ENCODE results near the gene PLEKHA8.
A peak's percentile ranks its signal among the peaks of the same experiment; 100 is the strongest.
"Not testable (repeated sequence)": the region's sequence is repeated elsewhere in the genome, so short reads cannot be mapped to it uniquely, and the experiment has no call there.

PLEKHA8 gene

DNA sequence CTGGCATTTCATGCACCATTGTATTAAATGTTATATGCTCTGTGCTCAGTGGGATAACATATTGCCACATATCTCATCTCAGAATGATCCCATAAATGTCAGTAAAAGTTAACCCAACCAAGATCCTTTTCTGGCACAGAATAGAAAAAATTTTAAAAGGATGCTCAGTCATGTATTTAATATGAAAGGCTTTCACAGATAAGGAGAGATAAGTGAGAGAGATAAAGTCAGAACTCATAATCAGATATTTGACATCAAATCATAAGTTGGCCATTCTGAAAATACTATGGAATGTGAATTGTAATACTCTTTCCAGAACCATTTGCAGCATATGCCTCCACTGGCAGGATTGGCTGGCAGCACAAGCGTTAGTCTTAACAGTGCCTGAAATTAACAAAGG lies 38.5 kb downstream of the PLEKHA8 start:
- DNase-seq (ENCODE audit: low spot score) = no peak

DNA sequence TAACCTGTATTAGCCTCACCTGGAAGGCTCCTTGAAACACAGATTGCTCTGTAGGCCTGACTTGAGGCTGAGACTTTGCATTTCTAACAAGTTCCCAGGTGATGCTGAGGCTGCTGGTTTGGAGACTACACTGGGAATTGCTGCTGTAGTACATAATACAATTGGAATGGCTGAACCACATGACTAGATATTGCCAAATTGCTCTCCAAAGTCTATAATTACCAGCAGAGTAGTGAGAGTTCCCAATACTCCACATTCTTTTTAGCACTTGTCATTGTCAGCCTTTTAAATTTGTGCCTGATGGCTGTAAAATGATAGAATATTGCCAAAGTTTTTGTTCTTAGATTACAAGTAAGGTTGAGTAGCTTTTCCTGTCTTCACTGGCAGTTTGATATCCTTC lies 39.9 kb downstream of the PLEKHA8 start:
- no peak for DNase-seq (ENCODE audit: low spot score)

GRCh38 chr7:30069096-30069867 lies 41.1 kb downstream of the PLEKHA8 start:
- no peak for DNase-seq (ENCODE audit: low spot score)

- DNase-seq (ENCODE audit: low spot score) = no peak
These were observed 41.8 kb downstream of the PLEKHA8 start for GRCh38 chr7:30070052-30070451.

DNA sequence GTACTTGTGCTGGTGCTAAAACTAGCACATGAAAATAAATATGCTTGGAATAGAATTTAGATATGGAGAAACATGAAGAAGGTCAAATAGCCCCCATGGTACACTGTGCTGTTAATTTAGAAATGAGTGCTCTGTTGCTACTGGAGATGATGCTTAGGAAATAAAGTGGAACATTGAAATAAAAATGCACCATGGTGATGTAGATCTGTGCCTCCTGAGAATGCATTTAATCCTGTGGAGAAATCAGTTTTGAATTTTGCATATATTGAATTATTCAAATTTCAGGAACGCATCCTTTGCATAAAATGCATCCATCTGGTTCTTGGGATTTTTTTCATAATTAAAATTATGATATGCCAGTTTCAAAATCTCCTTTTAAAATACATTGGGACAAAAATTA lies 44.5 kb downstream of the PLEKHA8 start:
- DNase-seq (ENCODE audit: low spot score) = no peak

DNA sequence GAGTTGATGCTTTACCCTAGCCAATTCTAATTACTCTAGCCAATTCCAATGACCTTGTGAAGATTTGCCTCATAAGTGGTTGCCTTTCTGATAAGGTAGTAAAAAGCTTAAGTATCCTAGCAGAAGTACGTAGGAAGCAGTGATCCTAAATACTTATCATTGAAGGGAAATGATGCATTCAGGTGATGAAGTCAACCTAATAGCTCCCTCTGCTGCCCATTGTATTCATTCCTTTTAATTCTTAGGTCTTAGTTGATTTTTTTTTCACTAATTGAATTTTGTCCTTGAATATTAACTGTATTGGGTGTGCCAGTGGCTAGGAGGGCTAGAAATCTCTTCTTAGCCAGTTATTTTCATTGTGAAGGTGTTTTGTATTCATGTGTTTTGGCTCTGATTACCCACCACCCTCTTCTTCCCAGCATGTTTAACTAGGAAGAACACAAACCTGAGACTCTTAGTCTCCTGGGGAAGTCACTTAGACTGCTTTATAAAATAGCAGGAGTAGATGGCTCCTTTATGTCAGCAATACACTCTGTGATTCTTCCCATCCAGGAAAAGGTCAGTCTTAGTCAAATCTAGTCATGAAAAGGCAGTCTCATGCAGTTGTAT lies 46.3 kb downstream of the PLEKHA8 start:
- peak; percentile 43 for DNase-seq (ENCODE audit: low spot score)

- DNase-seq (ENCODE audit: low spot score) = no peak
These were observed 48.2 kb downstream of the PLEKHA8 start for GRCh38 chr7:30076411-30076810.

DNA sequence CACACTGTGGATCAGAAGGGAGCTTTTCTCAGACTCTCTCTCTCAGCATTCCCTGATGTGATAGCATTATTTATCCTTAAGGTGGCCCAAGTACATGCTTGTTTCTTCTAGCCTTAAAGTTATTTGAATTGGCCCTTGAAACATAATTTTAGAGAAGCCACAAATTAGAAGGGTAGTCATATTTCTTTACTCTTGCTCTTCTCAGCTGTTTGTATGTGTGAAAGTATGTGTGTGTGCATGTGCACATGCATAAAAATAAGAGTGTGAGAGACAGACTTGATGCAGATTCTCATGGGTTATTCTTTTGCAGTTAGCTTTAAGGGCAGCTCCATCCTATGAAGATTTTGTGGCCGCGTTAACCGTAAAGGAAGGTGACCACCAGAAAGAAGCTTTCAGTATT lies 50.1 kb downstream of the PLEKHA8 start:
- no peak for DNase-seq (ENCODE audit: low spot score)

DNA sequence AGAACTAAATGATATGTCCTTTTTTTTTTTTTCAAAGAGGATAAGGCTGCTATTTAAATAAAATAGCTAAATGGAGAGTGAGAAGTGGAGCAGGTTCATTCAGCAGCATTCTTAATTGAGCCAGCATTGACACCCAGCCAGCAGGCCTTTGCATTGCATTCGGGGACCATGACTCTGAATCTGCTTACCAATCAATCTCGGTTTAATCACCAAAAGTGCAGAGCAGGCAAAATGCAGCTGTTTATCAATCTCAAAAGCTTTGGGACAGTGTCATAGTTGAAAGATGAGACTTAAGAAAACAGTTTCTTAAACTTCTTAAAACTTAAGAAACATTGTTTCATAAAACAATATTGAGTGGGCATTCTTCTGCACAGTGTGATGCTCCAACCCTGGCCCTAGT lies 51.7 kb downstream of the PLEKHA8 start:
- DNase-seq (ENCODE audit: low spot score) = no peak

- DNase-seq (ENCODE audit: low spot score) = no peak
These were observed 52.6 kb downstream of the PLEKHA8 start for GRCh38 chr7:30080818-30081217.

GRCh38 chr7:30082686-30083085 lies 54.5 kb downstream of the PLEKHA8 start:
- no peak for DNase-seq (ENCODE audit: low spot score)

- no peak for DNase-seq (ENCODE audit: low spot score)
These were observed 55.1 kb downstream of the PLEKHA8 start for GRCh38 chr7:30083334-30083733.

DNA sequence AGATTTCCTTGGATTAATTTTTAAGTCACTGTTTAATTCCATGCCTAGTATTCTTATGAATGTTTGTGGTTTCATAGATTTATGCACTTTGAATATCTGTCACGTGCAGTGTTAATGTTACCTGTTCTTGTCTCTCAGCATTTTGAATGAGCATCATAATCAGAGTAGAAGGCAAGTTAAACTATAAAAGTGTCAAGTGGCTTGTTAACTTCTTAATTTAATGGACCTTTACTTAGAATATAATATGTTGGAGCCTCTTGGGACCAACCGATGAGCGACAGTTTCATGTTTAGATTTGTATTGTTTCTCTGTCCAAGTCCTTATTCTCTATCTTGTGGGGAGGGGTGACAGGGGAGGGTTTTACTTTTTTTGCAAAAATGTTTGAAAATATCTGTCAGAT lies 56.0 kb downstream of the PLEKHA8 start:
- DNase-seq (ENCODE audit: low spot score) = no peak

- no peak for DNase-seq (ENCODE audit: low spot score)
These were observed 58.3 kb downstream of the PLEKHA8 start for GRCh38 chr7:30086529-30086928.

- DNase-seq (ENCODE audit: low spot score) = no peak
These were observed 59.2 kb downstream of the PLEKHA8 start for GRCh38 chr7:30087371-30087770.

- DNase-seq (ENCODE audit: low spot score) = no peak
These were observed 60.1 kb downstream of the PLEKHA8 start for GRCh38 chr7:30088362-30088761.

GRCh38 chr7:30090111-30090510 lies 61.9 kb downstream of the PLEKHA8 start:
- DNase-seq (ENCODE audit: low spot score) = no peak

DNA sequence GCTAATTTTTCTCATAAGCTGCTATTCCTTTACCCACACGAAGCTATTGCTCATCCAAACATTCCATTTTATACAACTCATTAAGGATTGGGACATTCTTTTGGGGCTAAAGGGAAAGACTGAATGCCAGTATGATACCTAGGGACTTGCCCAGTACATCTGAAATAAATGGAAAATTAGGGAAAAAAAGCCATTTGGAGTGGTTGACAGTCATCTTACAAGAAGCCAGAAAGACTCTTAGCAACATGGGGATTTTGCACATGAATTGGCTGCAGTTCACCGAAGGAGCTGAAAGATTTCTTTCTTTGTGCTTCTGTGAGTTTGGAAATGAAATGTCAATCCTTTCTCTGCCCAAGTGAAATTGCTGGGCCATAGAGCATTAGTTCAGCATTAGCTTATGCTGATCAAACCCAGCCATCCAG lies 63.3 kb downstream of the PLEKHA8 start:
- DNase-seq (ENCODE audit: low spot score) = no peak

- DNase-seq (ENCODE audit: low spot score) = no peak
These were observed 63.8 kb downstream of the PLEKHA8 start for GRCh38 chr7:30091987-30092386.

DNA sequence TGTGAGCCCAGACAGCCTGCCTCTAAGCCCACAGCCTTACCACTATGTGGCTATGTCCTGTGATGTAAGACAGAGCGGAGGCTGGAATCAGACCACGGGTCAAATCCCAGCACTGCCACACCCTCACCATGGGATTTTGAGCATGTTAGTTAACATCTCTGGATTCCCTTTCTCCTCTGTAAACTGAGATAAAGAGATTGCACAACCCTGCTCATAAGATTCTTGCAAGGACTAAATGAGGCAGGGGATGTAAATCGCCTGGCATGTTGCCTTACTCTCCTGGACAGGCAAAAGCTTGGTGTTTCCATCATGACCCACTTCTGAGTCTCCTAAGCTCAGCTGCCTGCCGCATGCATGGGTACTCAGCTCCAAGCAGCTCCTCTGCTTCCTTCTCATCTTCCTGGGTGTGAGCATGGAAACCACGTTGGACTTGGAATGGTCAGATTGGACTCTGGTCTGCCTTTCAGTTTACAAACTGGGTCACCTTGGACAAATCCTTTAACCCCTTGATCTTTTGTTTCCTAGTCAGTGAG lies 65.3 kb downstream of the PLEKHA8 start:
- no peak for DNase-seq (ENCODE audit: low spot score)

- DNase-seq (ENCODE audit: low spot score) = not testable (repeated sequence)
These were observed 70.4 kb downstream of the PLEKHA8 start for GRCh38 chr7:30098599-30098998.

DNA sequence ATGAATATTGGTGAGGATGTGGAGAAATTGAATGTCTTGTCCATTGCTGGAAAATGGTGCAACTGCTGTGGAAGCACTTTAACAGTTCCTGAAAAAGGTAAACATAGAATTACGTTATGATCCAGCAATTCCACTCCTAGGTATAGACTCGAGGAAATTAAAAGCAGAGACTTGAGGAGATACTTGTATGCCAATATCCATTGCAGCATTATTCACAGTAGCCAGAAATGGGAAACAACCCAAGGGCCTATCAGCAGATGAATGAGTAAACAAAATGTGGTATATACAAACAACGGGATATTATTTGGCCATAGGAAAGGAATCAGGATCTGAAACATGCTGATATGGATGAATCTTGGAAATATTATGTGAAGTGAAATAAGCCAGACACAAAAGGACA lies 74.1 kb downstream of the PLEKHA8 start:
- DNase-seq (ENCODE audit: low spot score) = no peak

DNA sequence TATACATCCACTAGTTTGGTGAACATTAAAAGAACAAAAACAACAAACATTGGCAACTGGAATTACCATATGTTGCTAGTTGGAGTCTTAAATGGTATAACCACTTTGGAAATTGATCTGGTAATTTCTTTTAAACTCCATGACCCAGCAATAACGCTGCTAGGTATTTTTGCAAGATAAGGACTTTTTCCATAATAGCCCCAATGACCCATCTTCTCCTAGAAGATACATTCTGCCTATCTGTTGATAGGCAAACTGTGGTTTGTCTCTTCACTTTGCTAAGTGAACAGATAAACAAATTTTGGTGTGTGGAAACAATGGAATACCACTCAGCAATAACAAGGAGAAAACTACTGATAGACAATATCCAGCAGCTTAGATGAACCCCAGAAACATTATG lies 75.9 kb downstream of the PLEKHA8 start:
- no peak for DNase-seq (ENCODE audit: low spot score)
